Cardiac muscle cell (in vitro differentiated cells and primary cell): ENCODE results near the gene ZNF280A. TPM values are rescaled to one million over a fixed set of nuclear protein-coding genes. Genes with fewer than 3 reads are reported as not detected.

Experiments
- DNase-seq, 2 donors: peaks; one replicate each; pipeline versions ENCODE4 v3.0.0 to v3.0.0-alpha.2; 2010 to 2017; ENCODE audit warnings: low read depth in 1 of 2, low spot score in 1 of 2
- H3K27ac ChIP-seq: fragments of 200-600 bp; sonication (generic); 2 replicates; pipeline ENCODE4 v1.5.1; 2016
- H3K27me3 ChIP-seq: fragments of 200-600 bp; sonication (generic); 2 replicates; pipeline ENCODE4 v1.6.0; 2016; ENCODE audit warnings: control low read depth
- H3K36me3 ChIP-seq: fragments of 200-600 bp; sonication (generic); 2 replicates; pipeline ENCODE4 v1.5.1; 2016; ENCODE audit warnings: control low read depth
- H3K4me1 ChIP-seq: fragments of 200-600 bp; sonication (generic); 2 replicates; pipeline ENCODE4 v1.8.1; 2017; ENCODE audit warnings: low read depth, mild to moderate bottlenecking, mixed run types
- H3K4me3 ChIP-seq: fragments of 200-600 bp; sonication (generic); 2 replicates; pipeline ENCODE4 v1.5.1; 2016; ENCODE audit warnings: mild to moderate bottlenecking
- H3K9me3 ChIP-seq: fragments of 200-600 bp; sonication (generic); 2 replicates; pipeline ENCODE4 v1.5.1; 2017; ENCODE audit warnings: low read depth, mild to moderate bottlenecking, control low read depth
- polyA plus RNA-seq: library from polyadenylated mRNA; unstranded; fragments of >200 nt; fragmentation: Nextera tagmentation; extraction: Ambion mirVana; gene quantifications from 2 replicates; pipeline ENCODE4 v1.2.1, GENCODE V29; 2016
- total RNA-seq: library from RNA; depleted of rRNA; stranded (reverse); fragments of >200 nt; gene quantifications from 2 replicates; pipeline ENCODE4 v1.2.3, GENCODE V29; 2016
- TF ChIP-seq, protein P1 (sequence below): IDR thresholded peaks from 2 replicates; pipeline ENCODE4 v1.5.1; 2012; ENCODE audit warnings: low read depth, mild to moderate bottlenecking, low read length

ZNF280A gene
- total and polyA plus RNA-seq, 2 experiments from 2014 or later, result not detected

DNA sequence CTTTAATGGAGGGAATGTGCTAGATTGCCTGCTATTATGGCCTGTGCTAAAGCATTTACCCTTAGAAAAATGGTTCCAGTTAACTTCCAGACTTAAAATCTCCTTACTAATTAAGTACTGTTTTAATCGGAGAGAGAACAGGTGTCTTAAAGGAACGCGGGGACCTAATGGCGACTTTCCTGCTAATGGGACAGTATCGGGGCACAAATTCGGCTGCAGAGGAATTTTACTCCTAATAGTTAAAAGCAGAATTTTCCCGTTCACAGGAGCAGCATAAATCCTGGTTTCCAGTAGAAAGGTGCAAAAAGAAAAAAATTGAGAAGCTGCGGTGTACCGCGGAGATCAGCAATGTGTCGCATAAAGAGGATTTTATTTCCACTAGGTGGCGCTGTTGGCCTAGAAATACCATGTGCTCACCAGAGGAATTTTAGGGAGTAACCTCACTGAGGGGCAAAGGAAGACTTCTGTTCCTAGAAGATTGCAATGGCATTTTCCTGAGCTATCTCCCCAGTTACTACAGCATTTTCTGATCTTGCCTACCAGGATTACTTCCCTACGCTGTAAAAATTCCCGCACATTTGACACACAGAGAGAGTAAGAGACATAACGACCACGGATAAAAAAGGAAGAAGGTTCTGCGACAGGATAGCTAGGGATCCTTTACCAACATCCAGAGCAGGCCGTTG is 56.1 kb downstream of the ZNF280A start:
- H3K36me3 ChIP-seq, result no peaks in the 10 kb centered on the region
- TF ChIP-seq, protein P1, sequence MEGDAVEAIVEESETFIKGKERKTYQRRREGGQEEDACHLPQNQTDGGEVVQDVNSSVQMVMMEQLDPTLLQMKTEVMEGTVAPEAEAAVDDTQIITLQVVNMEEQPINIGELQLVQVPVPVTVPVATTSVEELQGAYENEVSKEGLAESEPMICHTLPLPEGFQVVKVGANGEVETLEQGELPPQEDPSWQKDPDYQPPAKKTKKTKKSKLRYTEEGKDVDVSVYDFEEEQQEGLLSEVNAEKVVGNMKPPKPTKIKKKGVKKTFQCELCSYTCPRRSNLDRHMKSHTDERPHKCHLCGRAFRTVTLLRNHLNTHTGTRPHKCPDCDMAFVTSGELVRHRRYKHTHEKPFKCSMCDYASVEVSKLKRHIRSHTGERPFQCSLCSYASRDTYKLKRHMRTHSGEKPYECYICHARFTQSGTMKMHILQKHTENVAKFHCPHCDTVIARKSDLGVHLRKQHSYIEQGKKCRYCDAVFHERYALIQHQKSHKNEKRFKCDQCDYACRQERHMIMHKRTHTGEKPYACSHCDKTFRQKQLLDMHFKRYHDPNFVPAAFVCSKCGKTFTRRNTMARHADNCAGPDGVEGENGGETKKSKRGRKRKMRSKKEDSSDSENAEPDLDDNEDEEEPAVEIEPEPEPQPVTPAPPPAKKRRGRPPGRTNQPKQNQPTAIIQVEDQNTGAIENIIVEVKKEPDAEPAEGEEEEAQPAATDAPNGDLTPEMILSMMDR, result peak; percentile 65
- H3K9me3 ChIP-seq, result no peaks in the 10 kb centered on the region
- peak; percentile 61 to 81 for DNase-seq
- no peaks in the 10 kb centered on the region for H3K4me1 ChIP-seq
- H3K27ac ChIP-seq, result no peak overlapping the region
- H3K4me3 ChIP-seq, result no peak overlapping the region
- no peaks in the 10 kb centered on the region for H3K27me3 ChIP-seq

Other genes with a start within 250 kb of the ZNF280A start
- 0.46 and 0.86 TPM in 2 replicates for gene ZNF280B, start 11.5 kb downstream of the ZNF280A start, total RNA-seq
- 1.9 and 2.5 TPM in 2 replicates for gene ZNF280B, start 11.5 kb downstream of the ZNF280A start, polyA plus RNA-seq
- gene PRAME, start 39.0 kb upstream of the ZNF280A start, total RNA-seq, result not detected in 2 replicates
- not detected in 2 replicates for gene PRAME, start 39.0 kb upstream of the ZNF280A start, polyA plus RNA-seq
- gene GGTLC2, start 124.3 kb upstream of the ZNF280A start, total RNA-seq, result not detected in 2 replicates
- gene GGTLC2, start 124.3 kb upstream of the ZNF280A start, polyA plus RNA-seq, result not detected in 2 replicates